ENCODE measurements around the gene HDAC4.

HDAC4 gene

GRCh38 chr2:239068411-239068810 lies 332.4 kb downstream of the HDAC4 start:
- H3K27me3 ChIP-seq (ENCODE audit: insufficient read depth, insufficient read length) = no peaks in the 10 kb centered on the region
- no peak overlapping the region for H3K4me3 ChIP-seq (ENCODE audit: insufficient read length, low read depth)
- peaks cover 16% of the 10 kb centered on the region for H3K4me1 ChIP-seq (ENCODE audit: insufficient read depth, insufficient read length)
- H3K9me3 ChIP-seq (ENCODE audit: insufficient read depth, low read length) = peaks cover 12% of the 10 kb centered on the region; the same call in 1 of the 2 replicates
- H3K36me3 ChIP-seq (ENCODE audit: insufficient read depth, insufficient read length, low read length) = peaks cover 26% of the 10 kb centered on the region
- H3K9ac ChIP-seq (ENCODE audit: insufficient read length, low read depth) = no peak overlapping the region
- no peak for DNase-seq (ENCODE audit: low read depth, low spot score)
- TF ChIP-seq SUZ12 (IDR thresholded peaks at IDR 0.05; ENCODE audit: extremely low read depth, insufficient read depth, insufficient read length) (no peak), ZNF274 (IDR thresholded peaks at IDR 0.05; ENCODE audit: low read depth, low read length) (no peak), YY1 (IDR thresholded peaks at IDR 0.05; ENCODE audit: insufficient read depth, insufficient read length) (no peak)

GRCh38 chr2:239067196-239067865 lies 333.5 kb downstream of the HDAC4 start:
- Histone ChIP-seq H3K9ac (ENCODE audit: insufficient read length, low read depth) (no peak overlapping the region), H3K27me3 (ENCODE audit: insufficient read depth, insufficient read length) (no peaks in the 10 kb centered on the region), H3K4me3 (ENCODE audit: insufficient read length, low read depth) (no peak overlapping the region), H3K9me3 (ENCODE audit: insufficient read depth, low read length) (peaks cover 12% of the 10 kb centered on the region; the same call in 1 of the 2 replicates), H3K36me3 (ENCODE audit: insufficient read depth, insufficient read length, low read length) (peaks cover 23% of the 10 kb centered on the region), H3K4me1 (ENCODE audit: insufficient read depth, insufficient read length) (peaks cover 16% of the 10 kb centered on the region)
- DNase-seq (ENCODE audit: low read depth, low spot score) = no peak
- TF ChIP-seq YY1 (IDR thresholded peaks at IDR 0.05; ENCODE audit: insufficient read depth, insufficient read length) = no peak
- TF ChIP-seq SUZ12 (IDR thresholded peaks at IDR 0.05; ENCODE audit: extremely low read depth, insufficient read depth, insufficient read length) = no peak
- TF ChIP-seq ZNF274 (IDR thresholded peaks at IDR 0.05; ENCODE audit: low read depth, low read length) = no peak

DNA sequence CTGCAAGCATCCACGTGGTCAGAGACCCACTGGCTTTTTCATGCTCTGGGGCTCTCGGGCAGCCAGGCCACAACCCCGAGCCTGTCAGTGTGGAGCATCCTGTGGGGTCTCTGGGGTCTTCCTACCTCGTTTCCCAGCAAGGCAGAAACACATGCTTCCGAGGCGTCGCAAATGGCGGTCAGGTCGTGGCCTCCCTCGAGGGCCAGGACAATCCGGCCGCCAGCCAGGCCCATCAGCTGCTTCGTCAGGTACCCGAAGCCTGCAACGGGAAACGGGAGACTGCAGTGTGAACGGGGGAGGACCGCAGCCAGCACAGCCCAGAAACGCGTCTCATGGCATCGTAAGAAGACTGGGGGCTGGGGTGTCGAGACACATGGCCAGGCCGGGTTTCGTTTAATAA lies 334.2 kb downstream of the HDAC4 start:
- peaks cover 12% of the 10 kb centered on the region; the same call in 1 of the 2 replicates for H3K9me3 ChIP-seq (ENCODE audit: insufficient read depth, low read length)
- no peak overlapping the region for H3K9ac ChIP-seq (ENCODE audit: insufficient read length, low read depth)
- H3K4me1 ChIP-seq (ENCODE audit: insufficient read depth, insufficient read length) = peaks cover 16% of the 10 kb centered on the region
- H3K4me3 ChIP-seq (ENCODE audit: insufficient read length, low read depth) = no peak overlapping the region
- H3K36me3 ChIP-seq (ENCODE audit: insufficient read depth, insufficient read length, low read length) = peaks cover 23% of the 10 kb centered on the region
- DNase-seq (ENCODE audit: low read depth, low spot score) = no peak
- H3K27me3 ChIP-seq (ENCODE audit: insufficient read depth, insufficient read length) = no peaks in the 10 kb centered on the region
- TF ChIP-seq SUZ12 (IDR thresholded peaks at IDR 0.05; ENCODE audit: extremely low read depth, insufficient read depth, insufficient read length) (no peak), ZNF274 (IDR thresholded peaks at IDR 0.05; ENCODE audit: low read depth, low read length) (no peak), YY1 (IDR thresholded peaks at IDR 0.05; ENCODE audit: insufficient read depth, insufficient read length) (no peak)

DNA sequence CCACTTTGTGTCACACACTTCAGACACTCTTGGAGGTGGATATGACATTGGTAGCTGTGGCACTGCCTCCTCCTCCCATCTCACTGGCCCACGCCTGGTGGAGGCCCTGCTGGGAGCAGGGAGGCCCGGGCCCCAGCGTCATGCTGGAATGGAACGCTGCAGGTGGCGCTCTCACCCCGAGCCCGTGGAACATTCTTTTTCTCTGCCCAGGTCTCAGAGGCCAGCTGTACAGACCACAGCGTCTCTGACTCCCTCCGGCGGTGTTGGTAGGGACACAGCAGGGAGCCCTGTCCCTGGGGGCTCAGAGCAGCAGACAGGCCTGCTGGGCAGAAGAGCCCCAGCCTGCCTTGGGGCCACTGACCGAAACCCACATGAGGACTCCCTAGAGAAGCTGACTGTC lies 334.9 kb downstream of the HDAC4 start:
- peaks cover 28% of the 10 kb centered on the region for H3K36me3 ChIP-seq (ENCODE audit: insufficient read depth, insufficient read length, low read length)
- no peak for TF ChIP-seq YY1 (IDR thresholded peaks at IDR 0.05; ENCODE audit: insufficient read depth, insufficient read length)
- TF ChIP-seq ZNF274 (IDR thresholded peaks at IDR 0.05; ENCODE audit: low read depth, low read length) = no peak
- no peak for TF ChIP-seq SUZ12 (IDR thresholded peaks at IDR 0.05; ENCODE audit: extremely low read depth, insufficient read depth, insufficient read length)
- no peak overlapping the region for H3K4me3 ChIP-seq (ENCODE audit: insufficient read length, low read depth)
- H3K27me3 ChIP-seq (ENCODE audit: insufficient read depth, insufficient read length) = no peaks in the 10 kb centered on the region
- peaks cover 16% of the 10 kb centered on the region for H3K4me1 ChIP-seq (ENCODE audit: insufficient read depth, insufficient read length)
- no peak for DNase-seq (ENCODE audit: low read depth, low spot score)
- no peak overlapping the region for H3K9ac ChIP-seq (ENCODE audit: insufficient read length, low read depth)
- peaks cover 12% of the 10 kb centered on the region; the same call in 1 of the 2 replicates for H3K9me3 ChIP-seq (ENCODE audit: insufficient read depth, low read length)

- peaks cover 28% of the 10 kb centered on the region for H3K36me3 ChIP-seq (ENCODE audit: insufficient read depth, insufficient read length, low read length)
- no peak overlapping the region for H3K4me3 ChIP-seq (ENCODE audit: insufficient read length, low read depth)
- no peak overlapping the region for H3K9ac ChIP-seq (ENCODE audit: insufficient read length, low read depth)
- no peak for TF ChIP-seq YY1 (IDR thresholded peaks at IDR 0.05; ENCODE audit: insufficient read depth, insufficient read length)
- H3K27me3 ChIP-seq (ENCODE audit: insufficient read depth, insufficient read length) = no peaks in the 10 kb centered on the region
- peaks cover 16% of the 10 kb centered on the region for H3K4me1 ChIP-seq (ENCODE audit: insufficient read depth, insufficient read length)
- peaks cover 12% of the 10 kb centered on the region; the same call in 1 of the 2 replicates for H3K9me3 ChIP-seq (ENCODE audit: insufficient read depth, low read length)
- no peak for DNase-seq (ENCODE audit: low read depth, low spot score)
Measured at GRCh38 chr2:239065537-239065936, 335.3 kb downstream of the HDAC4 start.

DNA sequence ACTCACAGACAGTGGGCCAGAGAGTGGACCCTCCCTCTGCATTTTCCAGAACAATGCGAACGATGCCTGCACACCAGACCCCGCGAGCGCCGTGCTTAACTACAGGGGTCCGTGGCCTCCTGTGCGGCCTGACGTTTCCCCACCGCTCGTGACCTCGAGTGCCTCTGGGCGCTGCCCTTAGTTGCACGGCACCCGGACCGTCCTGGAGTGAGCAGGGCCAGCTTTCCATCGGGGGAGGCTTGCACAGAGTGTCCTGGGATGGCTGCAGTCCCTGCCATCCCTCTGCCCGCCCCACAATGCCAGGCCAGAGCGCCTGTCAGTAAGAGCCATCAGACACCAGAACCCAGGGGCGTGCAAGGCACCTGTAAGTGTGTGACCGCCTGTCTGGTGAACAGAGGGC lies 335.9 kb downstream of the HDAC4 start:
- peaks cover 28% of the 10 kb centered on the region for H3K36me3 ChIP-seq (ENCODE audit: insufficient read depth, insufficient read length, low read length)
- DNase-seq (ENCODE audit: low read depth, low spot score) = no peak
- H3K4me1 ChIP-seq (ENCODE audit: insufficient read depth, insufficient read length) = peaks cover 16% of the 10 kb centered on the region

GRCh38 chr2:239064253-239064652 lies 336.6 kb downstream of the HDAC4 start:
- Histone ChIP-seq H3K27me3 (ENCODE audit: insufficient read depth, insufficient read length) (no peaks in the 10 kb centered on the region), H3K4me1 (ENCODE audit: insufficient read depth, insufficient read length) (peaks cover 16% of the 10 kb centered on the region), H3K9me3 (ENCODE audit: insufficient read depth, low read length) (peaks cover 12% of the 10 kb centered on the region; the same call in 1 of the 2 replicates), H3K9ac (ENCODE audit: insufficient read length, low read depth) (no peak overlapping the region), H3K36me3 (ENCODE audit: insufficient read depth, insufficient read length, low read length) (peaks cover 28% of the 10 kb centered on the region), H3K4me3 (ENCODE audit: insufficient read length, low read depth) (no peak overlapping the region)
- TF ChIP-seq ZNF274 (IDR thresholded peaks at IDR 0.05; ENCODE audit: low read depth, low read length) (no peak), SUZ12 (IDR thresholded peaks at IDR 0.05; ENCODE audit: extremely low read depth, insufficient read depth, insufficient read length) (no peak), YY1 (IDR thresholded peaks at IDR 0.05; ENCODE audit: insufficient read depth, insufficient read length) (no peak)
- DNase-seq (ENCODE audit: low read depth, low spot score) = no peak

More for the DNA sequence above, 335.9 kb downstream of the HDAC4 start:
- Histone ChIP-seq H3K9me3 (ENCODE audit: insufficient read depth, low read length) (peaks cover 12% of the 10 kb centered on the region; the same call in 1 of the 2 replicates), H3K4me3 (ENCODE audit: insufficient read length, low read depth) (no peak overlapping the region), H3K27me3 (ENCODE audit: insufficient read depth, insufficient read length) (no peaks in the 10 kb centered on the region), H3K9ac (ENCODE audit: insufficient read length, low read depth) (no peak overlapping the region)
- TF ChIP-seq ZNF274 (IDR thresholded peaks at IDR 0.05; ENCODE audit: low read depth, low read length) (no peak), YY1 (IDR thresholded peaks at IDR 0.05; ENCODE audit: insufficient read depth, insufficient read length) (no peak), SUZ12 (IDR thresholded peaks at IDR 0.05; ENCODE audit: extremely low read depth, insufficient read depth, insufficient read length) (no peak)
